SK-N-SH (cell line): ENCODE data around the gene SOX13. TPM values are rescaled to one million over a fixed set of nuclear protein-coding genes. Genes with fewer than 3 reads are reported as not detected.

Experiments used
- CTCF ChIA-PET: fragments of 300-600, 350-600 bp; formaldehyde crosslinking; extraction: SDS; loops from one replicate; lab custom pipeline; 2021; lab: Yijun Ruan, JAX
- POLR2A ChIA-PET: fragments of 350-600 bp; sonication (Branson Sonifier 250); formaldehyde crosslinking; extraction: SDS; loops from one replicate; lab custom pipeline; 2020; ENCODE audit warnings: antibody characterized with exemption, inconsistent platforms; lab: Yijun Ruan, JAX
- DNase-seq: peaks from one replicate; pipeline ENCODE4 v3.0.0; 2012
- H2AFZ ChIP-seq: fragments of 200-600 bp; sonication (generic); 2 replicates; pipeline ENCODE4 v1.8.1; 2016; ENCODE audit warnings: antibody characterized with exemption, mild to moderate bottlenecking, low read depth
- H3F3A ChIP-seq: fragments of 200-600 bp; sonication (generic); replicated peaks from 2 replicates; pipeline ENCODE3; 2016; ENCODE audit warnings: antibody characterized with exemption, mild to moderate bottlenecking; ENCODE audit not compliant: insufficient read depth
- H3K27ac ChIP-seq, 2 experiments: fragments of 200-500 bp in 1 of 2; fragments of 200-600 bp in 1 of 2; sonication (Bioruptor generic) in 1 of 2; sonication (generic), shearing (Covaris generic) in 1 of 2; 2 replicates each; pipeline versions ENCODE4 v1.5.1 to v1.6.1; 2014 to 2016; ENCODE audit warnings: low read depth in 2 of 2, inconsistent platforms in 1 of 2, low read length in 1 of 2, mild to moderate bottlenecking in 1 of 2, mixed read lengths in 1 of 2
- H3K27me3 ChIP-seq: fragments of 200-600 bp; sonication (generic), shearing (Covaris generic); 2 replicates; pipeline ENCODE4 v1.6.1; 2016; ENCODE audit warnings: mixed run types; ENCODE audit not compliant: insufficient read depth
- H3K36me3 ChIP-seq, 2 experiments: fragments of 200-500 bp in 1 of 2; fragments of 200-600 bp in 1 of 2; sonication (Bioruptor generic) in 1 of 2; sonication (generic) in 1 of 2; replicated peaks in 1 of 2; 2 replicates each; pipeline versions ENCODE3 to v1.5.1; 2014 to 2016; ENCODE audit warnings: low read length in 1 of 2, mild to moderate bottlenecking in 1 of 2; ENCODE audit not compliant: insufficient read depth in 2 of 2, control insufficient read depth in 1 of 2
- H3K4me1 ChIP-seq, 2 experiments: fragments of 200-500 bp in 1 of 2; fragments of 200-600 bp in 1 of 2; sonication (Bioruptor generic) in 1 of 2; sonication (generic), shearing (Covaris generic) in 1 of 2; 2 replicates each; pipeline versions ENCODE4 v1.5.1 to v1.6.1; 2014 to 2016; ENCODE audit warnings: low read depth in 1 of 2, low read length in 1 of 2, mixed run types in 1 of 2; ENCODE audit not compliant: insufficient read depth in 2 of 2, control insufficient read depth in 1 of 2
- H3K4me2 ChIP-seq: fragments of 200-600 bp; sonication (generic), shearing (Covaris generic); 2 replicates; pipeline ENCODE4 v1.6.1; 2017; ENCODE audit warnings: mixed run types
- H3K4me3 ChIP-seq, 2 experiments: fragments of 200-500 bp in 1 of 2; fragments of 200-600 bp in 1 of 2; sonication (Bioruptor generic) in 1 of 2; sonication (generic), shearing (Covaris generic) in 1 of 2; 2 replicates each; pipeline versions ENCODE4 v1.5.1 to v1.8.1; 2014 to 2016; ENCODE audit warnings: low read depth in 2 of 2, inconsistent platforms in 1 of 2, low read length in 1 of 2, mild to moderate bottlenecking in 1 of 2, mixed read lengths in 1 of 2, moderate library complexity in 1 of 2
- H3K79me2 ChIP-seq: fragments of 200-600 bp; sonication (generic); 2 replicates; pipeline ENCODE4 v1.8.1; 2017; ENCODE audit warnings: mild to moderate bottlenecking; ENCODE audit not compliant: insufficient read depth
- H3K9ac ChIP-seq: fragments of 200-600 bp; sonication (generic); 2 replicates; pipeline ENCODE4 v1.6.1; 2017; ENCODE audit warnings: mixed run types
- H3K9me2 ChIP-seq: fragments of 200-600 bp; sonication (generic); 2 replicates; pipeline ENCODE4 v1.6.1; 2017; ENCODE audit warnings: mixed run types
- H3K9me3 ChIP-seq: fragments of 200-600 bp; sonication (generic); 2 replicates; pipeline ENCODE4 v1.6.1; 2017; ENCODE audit warnings: mixed run types, mild to moderate bottlenecking, moderate library complexity
- H4K20me1 ChIP-seq: fragments of 200-600 bp; sonication (generic); 2 replicates; pipeline ENCODE4 v1.6.1; 2017; ENCODE audit warnings: mild to moderate bottlenecking, mixed run types; ENCODE audit not compliant: insufficient read depth
- CHD2 ChIP-seq: fragments of 150-350 bp; IDR thresholded peaks from 2 replicates; pipeline ENCODE4 v1.6.1; 2018; ENCODE audit warnings: low read length; ENCODE audit not compliant: partially characterized antibody
- EP300 ChIP-seq, 2 experiments: IDR thresholded peaks; 2 replicates each; pipeline versions ENCODE4 v1.4.0 to v1.6.1; 2012; ENCODE audit warnings: borderline replicate concordance in 1 of 2, low read depth in 1 of 2, low read length in 1 of 2
- EZH2phosphoT487 ChIP-seq: fragments of 200-600 bp; sonication (generic); IDR thresholded peaks from 2 replicates; pipeline ENCODE4 v1.6.1; 2017; ENCODE audit warnings: low read depth, mixed run types, mild to moderate bottlenecking, antibody characterized with exemption, moderate library complexity, borderline replicate concordance
- FOSL2 ChIP-seq: IDR thresholded peaks from 2 replicates; pipeline ENCODE4 v1.4.0; 2012; ENCODE audit warnings: low read depth, mild to moderate bottlenecking, moderate library complexity, borderline replicate concordance
- FOXM1 ChIP-seq: IDR thresholded peaks from 2 replicates; pipeline ENCODE4 v1.4.0; 2012; ENCODE audit warnings: low read depth, mild to moderate bottlenecking
- JUND ChIP-seq: IDR thresholded peaks from 2 replicates; pipeline ENCODE4 v1.4.0; 2012
- MEF2A ChIP-seq: IDR thresholded peaks from 2 replicates; pipeline ENCODE4 v1.4.0; 2012; ENCODE audit warnings: low read depth, borderline replicate concordance
- MXI1 ChIP-seq: IDR thresholded peaks from 2 replicates; pipeline ENCODE4 v1.6.1; 2012; ENCODE audit warnings: mild to moderate bottlenecking, low read depth, low read length, improper control_type of control experiment
- NFIC ChIP-seq: IDR thresholded peaks from 2 replicates; pipeline ENCODE4 v1.4.0; 2012; ENCODE audit warnings: borderline replicate concordance
- NRF1 ChIP-seq: IDR thresholded peaks from 2 replicates; pipeline ENCODE4 v1.6.1; 2012; ENCODE audit warnings: low read depth, mild to moderate bottlenecking, low read length
- PBX3 ChIP-seq: IDR thresholded peaks from 2 replicates; pipeline ENCODE4; 2012
- RAD21 ChIP-seq: IDR thresholded peaks from 2 replicates; pipeline ENCODE4 v1.6.1; 2012; ENCODE audit warnings: mild to moderate bottlenecking, low read length
- RCOR1 ChIP-seq: fragments of 150-350 bp; IDR thresholded peaks from 2 replicates; pipeline ENCODE4 v1.6.1; 2017; ENCODE audit warnings: antibody characterized with exemption, low read length
- RXRA ChIP-seq: IDR thresholded peaks from 2 replicates; pipeline ENCODE4 v1.4.0; 2012; ENCODE audit warnings: low read depth, mild to moderate bottlenecking, borderline replicate concordance
- USF1 ChIP-seq: IDR thresholded peaks from 2 replicates; pipeline ENCODE4 v1.4.0; 2012; ENCODE audit warnings: low read depth, borderline replicate concordance
- USF2 ChIP-seq: fragments of 150-350 bp; IDR thresholded peaks from 2 replicates; pipeline ENCODE4 v1.6.1; 2017; ENCODE audit warnings: antibody characterized with exemption, low read length, low read depth, borderline replicate concordance
- WGBS: methylation state at CpG from one replicate; pipeline ENCODE4 v1.1.6; 2017; ENCODE audit warnings: low lambda C conversion rate; 5-methylcytosine and 5-hydroxymethylcytosine counted together
- polyA plus RNA-seq, 3 experiments: library from polyadenylated mRNA; depleted of rRNA; stranded (reverse); fragments of >200 nt; gene quantifications; 2 replicates each; pipeline ENCODE4 v1.2.3, GENCODE V29; 2012
- TF ChIP-seq, protein P1 (sequence below): IDR thresholded peaks from 2 replicates; pipeline ENCODE4 v1.4.0; 2012; ENCODE audit warnings: low read depth, borderline replicate concordance
- TF ChIP-seq, protein P2 (sequence below): fragments of 150-350 bp; IDR thresholded peaks from 2 replicates; pipeline ENCODE4 v1.6.1; 2016; ENCODE audit warnings: mild to moderate bottlenecking, low read depth, low read length
- TF ChIP-seq, protein P3 (sequence below): fragments of 200-600 bp; sonication (generic); IDR thresholded peaks from 2 replicates; pipeline ENCODE4 v1.6.1; 2017; ENCODE audit warnings: antibody characterized with exemption, mild to moderate bottlenecking, moderate library complexity
- TF ChIP-seq, protein P4 (sequence below): IDR thresholded peaks from 2 replicates; pipeline ENCODE4 v1.6.1; 2012; ENCODE audit warnings: mild to moderate bottlenecking, low read depth, low read length, moderate library complexity

SOX13 gene
- polyA plus RNA-seq, 1 of the 3 experiments (the other 2 are of a cell fraction): 10.6 TPM

GRCh38 chr1:204098683-204099082 lies 25.8 kb downstream of the SOX13 start:
- Histone ChIP-seq H2AFZ (no peak overlapping the region), H3K4me1 (peaks cover 0 to 6% of the 10 kb centered on the region in 2 experiments; a peak in 1 of 4 replicates), H4K20me1 (no peaks in the 10 kb centered on the region), H3K27me3 (no peaks in the 10 kb centered on the region), H3K9ac (no peak overlapping the region), H3F3A (peaks cover 4% of the 10 kb centered on the region), H3K36me3 (no peaks in the 10 kb centered on the region), H3K79me2 (no peaks in the 10 kb centered on the region), H3K9me2 (no peaks in the 10 kb centered on the region), H3K9me3 (no peaks in the 10 kb centered on the region), H3K4me2 (no peak overlapping the region), H3K4me3 (no peak overlapping the region), H3K27ac (no peak overlapping the region)
- DNase-seq: no peak
- TF ChIP-seq, protein P1, sequence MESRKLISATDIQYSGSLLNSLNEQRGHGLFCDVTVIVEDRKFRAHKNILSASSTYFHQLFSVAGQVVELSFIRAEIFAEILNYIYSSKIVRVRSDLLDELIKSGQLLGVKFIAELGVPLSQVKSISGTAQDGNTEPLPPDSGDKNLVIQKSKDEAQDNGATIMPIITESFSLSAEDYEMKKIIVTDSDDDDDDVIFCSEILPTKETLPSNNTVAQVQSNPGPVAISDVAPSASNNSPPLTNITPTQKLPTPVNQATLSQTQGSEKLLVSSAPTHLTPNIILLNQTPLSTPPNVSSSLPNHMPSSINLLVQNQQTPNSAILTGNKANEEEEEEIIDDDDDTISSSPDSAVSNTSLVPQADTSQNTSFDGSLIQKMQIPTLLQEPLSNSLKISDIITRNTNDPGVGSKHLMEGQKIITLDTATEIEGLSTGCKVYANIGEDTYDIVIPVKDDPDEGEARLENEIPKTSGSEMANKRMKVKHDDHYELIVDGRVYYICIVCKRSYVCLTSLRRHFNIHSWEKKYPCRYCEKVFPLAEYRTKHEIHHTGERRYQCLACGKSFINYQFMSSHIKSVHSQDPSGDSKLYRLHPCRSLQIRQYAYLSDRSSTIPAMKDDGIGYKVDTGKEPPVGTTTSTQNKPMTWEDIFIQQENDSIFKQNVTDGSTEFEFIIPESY: no peak
- no peak for TF ChIP-seq RXRA
- no peak for TF ChIP-seq USF2
- TF ChIP-seq EP300 (IDR thresholded peaks at IDR 0.05; ENCODE audit: borderline replicate concordance in 1 of 2, low read depth in 1 of 2, low read length in 1 of 2): no peak
- no peak for TF ChIP-seq FOXM1
- no peak for TF ChIP-seq MXI1
- no peak for TF ChIP-seq USF1
- TF ChIP-seq EZH2phosphoT487: no peak
- TF ChIP-seq, protein P2, sequence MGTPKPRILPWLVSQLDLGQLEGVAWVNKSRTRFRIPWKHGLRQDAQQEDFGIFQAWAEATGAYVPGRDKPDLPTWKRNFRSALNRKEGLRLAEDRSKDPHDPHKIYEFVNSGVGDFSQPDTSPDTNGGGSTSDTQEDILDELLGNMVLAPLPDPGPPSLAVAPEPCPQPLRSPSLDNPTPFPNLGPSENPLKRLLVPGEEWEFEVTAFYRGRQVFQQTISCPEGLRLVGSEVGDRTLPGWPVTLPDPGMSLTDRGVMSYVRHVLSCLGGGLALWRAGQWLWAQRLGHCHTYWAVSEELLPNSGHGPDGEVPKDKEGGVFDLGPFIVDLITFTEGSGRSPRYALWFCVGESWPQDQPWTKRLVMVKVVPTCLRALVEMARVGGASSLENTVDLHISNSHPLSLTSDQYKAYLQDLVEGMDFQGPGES: no peak
- no peak for TF ChIP-seq NRF1
- TF ChIP-seq MEF2A: no peak
- TF ChIP-seq RAD21: no peak
- TF ChIP-seq RCOR1: no peak
- no peak for TF ChIP-seq FOSL2
- no peak for TF ChIP-seq JUND
- TF ChIP-seq, protein P3, sequence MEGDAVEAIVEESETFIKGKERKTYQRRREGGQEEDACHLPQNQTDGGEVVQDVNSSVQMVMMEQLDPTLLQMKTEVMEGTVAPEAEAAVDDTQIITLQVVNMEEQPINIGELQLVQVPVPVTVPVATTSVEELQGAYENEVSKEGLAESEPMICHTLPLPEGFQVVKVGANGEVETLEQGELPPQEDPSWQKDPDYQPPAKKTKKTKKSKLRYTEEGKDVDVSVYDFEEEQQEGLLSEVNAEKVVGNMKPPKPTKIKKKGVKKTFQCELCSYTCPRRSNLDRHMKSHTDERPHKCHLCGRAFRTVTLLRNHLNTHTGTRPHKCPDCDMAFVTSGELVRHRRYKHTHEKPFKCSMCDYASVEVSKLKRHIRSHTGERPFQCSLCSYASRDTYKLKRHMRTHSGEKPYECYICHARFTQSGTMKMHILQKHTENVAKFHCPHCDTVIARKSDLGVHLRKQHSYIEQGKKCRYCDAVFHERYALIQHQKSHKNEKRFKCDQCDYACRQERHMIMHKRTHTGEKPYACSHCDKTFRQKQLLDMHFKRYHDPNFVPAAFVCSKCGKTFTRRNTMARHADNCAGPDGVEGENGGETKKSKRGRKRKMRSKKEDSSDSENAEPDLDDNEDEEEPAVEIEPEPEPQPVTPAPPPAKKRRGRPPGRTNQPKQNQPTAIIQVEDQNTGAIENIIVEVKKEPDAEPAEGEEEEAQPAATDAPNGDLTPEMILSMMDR: no peak
- TF ChIP-seq CHD2: no peak
- no peak for TF ChIP-seq NFIC
- TF ChIP-seq PBX3: no peak
- TF ChIP-seq, protein P4, sequence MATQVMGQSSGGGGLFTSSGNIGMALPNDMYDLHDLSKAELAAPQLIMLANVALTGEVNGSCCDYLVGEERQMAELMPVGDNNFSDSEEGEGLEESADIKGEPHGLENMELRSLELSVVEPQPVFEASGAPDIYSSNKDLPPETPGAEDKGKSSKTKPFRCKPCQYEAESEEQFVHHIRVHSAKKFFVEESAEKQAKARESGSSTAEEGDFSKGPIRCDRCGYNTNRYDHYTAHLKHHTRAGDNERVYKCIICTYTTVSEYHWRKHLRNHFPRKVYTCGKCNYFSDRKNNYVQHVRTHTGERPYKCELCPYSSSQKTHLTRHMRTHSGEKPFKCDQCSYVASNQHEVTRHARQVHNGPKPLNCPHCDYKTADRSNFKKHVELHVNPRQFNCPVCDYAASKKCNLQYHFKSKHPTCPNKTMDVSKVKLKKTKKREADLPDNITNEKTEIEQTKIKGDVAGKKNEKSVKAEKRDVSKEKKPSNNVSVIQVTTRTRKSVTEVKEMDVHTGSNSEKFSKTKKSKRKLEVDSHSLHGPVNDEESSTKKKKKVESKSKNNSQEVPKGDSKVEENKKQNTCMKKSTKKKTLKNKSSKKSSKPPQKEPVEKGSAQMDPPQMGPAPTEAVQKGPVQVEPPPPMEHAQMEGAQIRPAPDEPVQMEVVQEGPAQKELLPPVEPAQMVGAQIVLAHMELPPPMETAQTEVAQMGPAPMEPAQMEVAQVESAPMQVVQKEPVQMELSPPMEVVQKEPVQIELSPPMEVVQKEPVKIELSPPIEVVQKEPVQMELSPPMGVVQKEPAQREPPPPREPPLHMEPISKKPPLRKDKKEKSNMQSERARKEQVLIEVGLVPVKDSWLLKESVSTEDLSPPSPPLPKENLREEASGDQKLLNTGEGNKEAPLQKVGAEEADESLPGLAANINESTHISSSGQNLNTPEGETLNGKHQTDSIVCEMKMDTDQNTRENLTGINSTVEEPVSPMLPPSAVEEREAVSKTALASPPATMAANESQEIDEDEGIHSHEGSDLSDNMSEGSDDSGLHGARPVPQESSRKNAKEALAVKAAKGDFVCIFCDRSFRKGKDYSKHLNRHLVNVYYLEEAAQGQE: no peak
- WGBS: 89% methylated on average over 2 of the region's 4 CpGs
- ChIA-PET POLR2A (no interaction called here), CTCF (interaction anchor here (1.1 to 1.2 kb wide), 2 partner anchors 8 to 30 kb away, joined by 3 to 5 read pairs; no protein-coding TSS in a partner anchor)
